Panc1 (cell line): ENCODE results near the gene GPS1. TPM values are rescaled to one million over a fixed set of nuclear protein-coding genes. Genes with fewer than 3 reads are reported as not detected.
A peak's percentile ranks its signal among the peaks of the same experiment; 100 is the strongest.

Experiments
- ATAC-seq: fragments of 200-7000 bp; cut with Tn5 transposase; 2 replicates; pipeline ENCODE4 v1.9.1; 2020; ENCODE audit warnings: mild to moderate bottlenecking, moderate library complexity
- BruUV-seq: library from RNA; stranded (reverse); fragments of 400-500 nt; replicated peaks from 2 replicates; lab custom pipeline; 2021; lab: Mats Ljungman, UMichigan
- CTCF ChIA-PET: fragments of 300-600 bp; sonication (Branson Sonifier 250); formaldehyde crosslinking; loops from one replicate; lab custom pipeline; 2022; ENCODE audit warnings: antibody characterized with exemption; lab: Charles Lee
- POLR2A ChIA-PET: fragments of 300-600 bp; sonication (Branson Sonifier 250); formaldehyde crosslinking; loops from one replicate; lab custom pipeline; 2022; ENCODE audit warnings: antibody characterized with exemption; lab: Charles Lee
- DNase-seq: peaks from one replicate; pipeline ENCODE4 v3.0.0-alpha.2; 2010; ENCODE audit warnings: low read depth, low spot score
- H3K27ac ChIP-seq: 2 replicates; pipeline ENCODE4 v1.5.1; 2011; ENCODE audit warnings: mild to moderate bottlenecking, low read length, inconsistent platforms
- H3K27me3 ChIP-seq: fragments of 200-500 bp; sonication (Bioruptor generic); 2 replicates; pipeline ENCODE4 v1.6.0; 2014; ENCODE audit warnings: low read length, inconsistent platforms; ENCODE audit not compliant: control insufficient read depth, insufficient read depth
- H3K36me3 ChIP-seq: fragments of 200-500 bp; sonication (Bioruptor generic); 2 replicates; pipeline ENCODE4 v1.5.1; 2014; ENCODE audit warnings: inconsistent platforms, mild to moderate bottlenecking, low read length, moderate library complexity; ENCODE audit not compliant: control insufficient read depth, insufficient read depth
- H3K4me1 ChIP-seq: 2 replicates; pipeline ENCODE4 v1.5.1; 2011; ENCODE audit warnings: inconsistent platforms, mild to moderate bottlenecking, low read length, moderate library complexity; ENCODE audit not compliant: control insufficient read depth, insufficient read depth
- H3K4me3 ChIP-seq, 2 experiments: 2 replicates each; pipeline ENCODE4 v1.5.1; 2011 to 2012; ENCODE audit warnings: low read depth in 2 of 2, low read length in 2 of 2, mild to moderate bottlenecking in 2 of 2, inconsistent platforms in 1 of 2, moderate library complexity in 1 of 2
- H3K9me3 ChIP-seq: fragments of 200-500 bp; sonication (Bioruptor generic); 2 replicates; pipeline ENCODE4 v1.5.1; 2014; ENCODE audit warnings: low read depth, mild to moderate bottlenecking, inconsistent platforms, low read length, moderate library complexity; ENCODE audit not compliant: control insufficient read depth, insufficient read depth
- CTCF ChIP-seq: fragments of 450-650 bp; IDR thresholded peaks from 2 replicates; pipeline ENCODE4 v1.5.1; 2017; ENCODE audit warnings: mild to moderate bottlenecking
- POLR2AphosphoS5 ChIP-seq: IDR thresholded peaks from 2 replicates; pipeline ENCODE4 v1.6.1; 2012; ENCODE audit warnings: mild to moderate bottlenecking, low read depth, low read length, moderate library complexity
- REST ChIP-seq, 2 experiments: IDR thresholded peaks; 2 replicates each; pipeline ENCODE4 v1.6.1; 2011 to 2012; ENCODE audit warnings: low read depth in 2 of 2, control low read depth in 1 of 2, low read length in 1 of 2, mild to moderate bottlenecking in 1 of 2, moderate library complexity in 1 of 2; ENCODE audit not compliant: insufficient read depth in 1 of 2
- SIN3A ChIP-seq: IDR thresholded peaks from 2 replicates; pipeline ENCODE4 v1.6.1; 2012; ENCODE audit warnings: low read depth, mild to moderate bottlenecking, low read length, moderate library complexity, borderline replicate concordance; ENCODE audit not compliant: insufficient read depth
- TCF7L2 ChIP-seq: IDR thresholded peaks from 2 replicates; pipeline ENCODE4 v1.6.1; 2011; ENCODE audit warnings: mild to moderate bottlenecking, low read depth, low read length, inconsistent platforms
- in situ Hi-C: cut with HindIII; loops from 2 replicates; pipeline ENCODE4 v1.10.0; 2016; ENCODE audit warnings: low sequenced_read_pairs, low pct_unique_long_range_greater_than_20kb
- intact Hi-C: fragments of 100-400 bp; cut with micrococcal nuclease; formaldehyde crosslinking; loops from one replicate; pipeline ENCODE4 v1.10.0; 2022; ENCODE audit not compliant: unreplicated experiment
- total RNA-seq: library from RNA; stranded (reverse); gene quantifications from one replicate; pipeline ENCODE4 v1.2.1, GENCODE V29; 2021; ENCODE audit not compliant: unreplicated experiment

GPS1 gene
- total RNA-seq, 1 experiment from 2014 or later: 175 TPM

- peaks cover 33% of the 10 kb centered on the region for H3K4me1 ChIP-seq
- peak within 1 kb of the TSS; percentile 74 for H3K27ac ChIP-seq
- no peaks in the 10 kb centered on the region for H3K9me3 ChIP-seq
- ChIA-PET POLR2A (interaction anchor here (0.6 kb wide), 1 partner anchor 142 kb away, joined by 13 read pairs; no protein-coding TSS in a partner anchor), CTCF (interaction anchor here (0.6 to 5.3 kb wide), 4 partner anchors 15 to 62 kb away, joined by 3 to 37 read pairs (median 4); partner anchors contain the start of genes DCXR and NOTUM)
- peak within 1 kb of the TSS; percentile 65 to 84 for H3K4me3 ChIP-seq
- intact Hi-C loops (loop anchor here (10.0 kb wide), 1 partner anchor 158 kb away; the partner anchor contains the start of gene P4HB), in situ Hi-C loops (no loop called here)
- no TSS peak for BruUV-seq
- peak; percentile 88 for ATAC-seq
- no peaks in the 10 kb centered on the region; the same call in 1 of the 2 replicates for H3K36me3 ChIP-seq
- TF ChIP-seq CTCF (no peak), SIN3A (peak; percentile 64; the same call in 1 of the 2 replicates), TCF7L2 (no peak)
- DNase-seq: peak; percentile 91
- no peaks in the 10 kb centered on the region for H3K27me3 ChIP-seq
Measured at GRCh38 chr17:82022981-82023446, 28.7 kb upstream of the GPS1 start, which contains the start of gene LRRC45. TSS of gene LRRC45 (plus strand) at chr17:82023305. CDS start at chr17:82023644, 339 bp downstream.

GRCh38 chr17:82023447-82024241 lies 28.1 kb upstream of the GPS1 start:
- Histone ChIP-seq H3K4me1 (peaks cover 27% of the 10 kb centered on the region), H3K4me3 (peak overlapping the region; percentile 65 to 84), H3K9me3 (no peaks in the 10 kb centered on the region), H3K27me3 (no peaks in the 10 kb centered on the region), H3K27ac (peak overlapping the region; percentile 74), H3K36me3 (no peaks in the 10 kb centered on the region; the same call in 1 of the 2 replicates)
- ATAC-seq (peak; percentile 9; the same call in 1 of the 2 replicates), DNase-seq (no peak)
- TF ChIP-seq POLR2AphosphoS5: no peak
- no peak for TF ChIP-seq REST (IDR thresholded peaks at IDR 0.05; ENCODE audit: insufficient read depth in 1 of 2, low read depth in 2 of 2, low read length in 1 of 2)
- no peak for TF ChIP-seq TCF7L2
- TF ChIP-seq CTCF: no peak
- TF ChIP-seq SIN3A: no peak; the same call in 1 of the 2 replicates
- BruUV-seq: no TSS peak
- in situ Hi-C loops (no loop called here), intact Hi-C loops (loop anchor here (10.0 kb wide), 1 partner anchor 159 kb away; the partner anchor contains the start of gene P4HB)
- CTCF ChIA-PET: interaction anchor here (1.3 to 5.3 kb wide), 2 partner anchors 14 to 63 kb away, joined by 6 to 37 read pairs; partner anchors contain the start of genes DCXR and NOTUM
- POLR2A ChIA-PET: interaction anchor here (0.6 kb wide), 2 partner anchors 27 to 143 kb away, joined by 6 to 13 read pairs; no protein-coding TSS in a partner anchor
